Body of pancreas (tissue), 4 donors: ENCODE measurements around the gene ABL2.
"Not testable (repeated sequence)": the region's sequence is repeated elsewhere in the genome, so short reads cannot be mapped to it uniquely, and the experiment has no call there.

Source experiments
- POLR2A ChIP-seq, 3 donors: fragments of 450-650 bp; IDR thresholded peaks; one replicate each; pipeline ENCODE4 v1.6.1; 2016; ENCODE audit warnings: antibody characterized with exemption in 3 of 3, mild to moderate bottlenecking in 2 of 3
- TF ChIP-seq, protein P1 (sequence below), 7 experiments: fragments of 450-650 bp in 4 of 7; fragments of 200-600 bp in 3 of 7; sonication (generic) in 3 of 7; IDR thresholded peaks; one replicate each; pipeline ENCODE4 v1.5.1; 2016 to 2019; ENCODE audit warnings: antibody characterized with exemption in 7 of 7

DNA sequence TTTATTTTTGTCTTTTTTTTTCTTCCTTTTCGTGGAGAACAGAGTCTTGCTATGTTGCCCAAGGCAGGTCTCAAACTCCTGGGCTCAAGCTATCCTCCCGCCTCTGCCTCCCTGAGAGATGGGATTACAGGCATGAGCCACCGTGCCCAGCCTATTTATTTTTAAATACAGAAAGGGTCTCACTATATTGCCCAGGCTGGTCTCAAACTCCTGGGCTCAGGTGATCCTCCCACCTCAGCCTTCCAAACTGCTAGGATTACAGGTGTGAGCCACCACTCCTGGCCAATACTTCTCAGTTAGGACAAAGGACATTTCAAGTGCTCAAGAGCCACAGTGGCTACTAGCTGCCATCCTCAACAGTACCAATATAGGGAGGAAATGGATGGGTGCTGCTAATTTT lies 16.2 kb downstream of the ABL2 start:
- TF ChIP-seq, protein P1, sequence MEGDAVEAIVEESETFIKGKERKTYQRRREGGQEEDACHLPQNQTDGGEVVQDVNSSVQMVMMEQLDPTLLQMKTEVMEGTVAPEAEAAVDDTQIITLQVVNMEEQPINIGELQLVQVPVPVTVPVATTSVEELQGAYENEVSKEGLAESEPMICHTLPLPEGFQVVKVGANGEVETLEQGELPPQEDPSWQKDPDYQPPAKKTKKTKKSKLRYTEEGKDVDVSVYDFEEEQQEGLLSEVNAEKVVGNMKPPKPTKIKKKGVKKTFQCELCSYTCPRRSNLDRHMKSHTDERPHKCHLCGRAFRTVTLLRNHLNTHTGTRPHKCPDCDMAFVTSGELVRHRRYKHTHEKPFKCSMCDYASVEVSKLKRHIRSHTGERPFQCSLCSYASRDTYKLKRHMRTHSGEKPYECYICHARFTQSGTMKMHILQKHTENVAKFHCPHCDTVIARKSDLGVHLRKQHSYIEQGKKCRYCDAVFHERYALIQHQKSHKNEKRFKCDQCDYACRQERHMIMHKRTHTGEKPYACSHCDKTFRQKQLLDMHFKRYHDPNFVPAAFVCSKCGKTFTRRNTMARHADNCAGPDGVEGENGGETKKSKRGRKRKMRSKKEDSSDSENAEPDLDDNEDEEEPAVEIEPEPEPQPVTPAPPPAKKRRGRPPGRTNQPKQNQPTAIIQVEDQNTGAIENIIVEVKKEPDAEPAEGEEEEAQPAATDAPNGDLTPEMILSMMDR (IDR thresholded peaks at IDR 0.05), result not testable (repeated sequence)
- not testable (repeated sequence) for TF ChIP-seq POLR2A (IDR thresholded peaks at IDR 0.05)
